GM12878 (cell line): ENCODE measurements around the gene ZFP90. TPM values are rescaled to one million over a fixed set of nuclear protein-coding genes. Genes with fewer than 3 reads are reported as not detected.

Experiments
- CBX5 ChIP-seq: sonication (generic); IDR thresholded peaks from 2 replicates; pipeline ENCODE4 v1.6.1; 2016; ENCODE audit warnings: low read depth, moderate library complexity, mild to moderate bottlenecking, inconsistent platforms
- EGR1 ChIP-seq, 2 experiments: IDR thresholded peaks; 1 replicate in 1 of 2; 2 replicates in 1 of 2; pipeline ENCODE4 v1.6.1; 2011 to 2012; ENCODE audit warnings: low read depth in 2 of 2, low read length in 2 of 2, borderline replicate concordance in 1 of 2, mild to moderate bottlenecking in 1 of 2, moderate library complexity in 1 of 2
- EZH2 ChIP-seq: IDR thresholded peaks from 2 replicates; pipeline ENCODE4 v1.6.1; 2012; ENCODE audit warnings: low read depth, mild to moderate bottlenecking, control low read depth, inconsistent platforms, low read length, borderline replicate concordance; ENCODE audit not compliant: control insufficient read depth
- FOXM1 ChIP-seq: IDR thresholded peaks from 2 replicates; pipeline ENCODE4 v1.6.1; 2012; ENCODE audit warnings: low read depth, mild to moderate bottlenecking, inconsistent platforms, low read length, moderate library complexity
- KAT2A ChIP-seq: conservative IDR thresholded peaks from 2 replicates; pipeline ENCODE4 v1.6.1; 2011; ENCODE audit warnings: low read depth, low read length; ENCODE audit not compliant: control insufficient read depth
- MXI1 ChIP-seq: fragments of 150-350 bp; IDR thresholded peaks from 2 replicates; pipeline ENCODE4 v1.6.1; 2011; ENCODE audit warnings: low read depth, mild to moderate bottlenecking, inconsistent platforms, low read length, improper control_type of control experiment
- MYB ChIP-seq: fragments of 150-350 bp; IDR thresholded peaks from 2 replicates; pipeline ENCODE4 v1.6.1; 2014; ENCODE audit warnings: mild to moderate bottlenecking, low read depth, low read length, borderline replicate concordance
- NBN ChIP-seq: fragments of 450-650 bp; IDR thresholded peaks from 2 replicates; pipeline ENCODE4 v1.6.1; 2016
- POLR2A ChIP-seq: IDR thresholded peaks from 2 replicates; pipeline ENCODE4 v1.6.1; 2011; ENCODE audit warnings: low read depth, mild to moderate bottlenecking, low read length
- SP1 ChIP-seq: IDR thresholded peaks from one replicate; pipeline ENCODE4 v1.6.1; 2011; ENCODE audit warnings: low read depth, low read length
- SPI1 ChIP-seq: IDR thresholded peaks from 2 replicates; pipeline ENCODE4 v1.6.1; 2011; ENCODE audit warnings: low read depth, mild to moderate bottlenecking, low read length, moderate library complexity, borderline replicate concordance; ENCODE audit not compliant: insufficient read depth
- TARDBP ChIP-seq: IDR thresholded peaks from 2 replicates; pipeline ENCODE4 v1.6.1; 2016; ENCODE audit warnings: borderline replicate concordance
- YY1 ChIP-seq: IDR thresholded peaks from 2 replicates; pipeline ENCODE4 v1.6.1; 2011; ENCODE audit warnings: low read depth, mild to moderate bottlenecking, low read length
- ZNF274 ChIP-seq: IDR thresholded peaks from one replicate; pipeline ENCODE4 v1.8.0; 2011; ENCODE audit not compliant: insufficient read length, insufficient read depth
- polyA plus RNA-seq, 11 experiments: library from polyadenylated mRNA; depleted of rRNA in 4 of 11; unstranded in 6 of 11; stranded (reverse) in 5 of 11; fragments of >200 nt; fragmentation: Nextera tagmentation in 4 of 11; fragmentation: Illumina TruSeq in 1 of 11; extraction: Ambion mirVana in 4 of 11; extraction: Trizol in 1 of 11; gene quantifications; 1 replicate in 1 of 11; 2 replicates in 10 of 11; pipeline versions ENCODE4 v1.2.1 to v1.2.3, GENCODE V29; 2011 to 2016; ENCODE audit warnings: inconsistent platforms in 2 of 11, missing spikeins in 2 of 11, low read depth in 1 of 11
- total RNA-seq, 4 experiments: library from RNA; depleted of rRNA in 3 of 4; stranded (reverse); fragments of >200 nt in 3 of 4; fragmentation: Illumina TruSeq in 1 of 4; extraction: Trizol in 1 of 4; gene quantifications; 2 replicates each; pipeline versions ENCODE4 v1.2.1 to v1.2.3, GENCODE V29; 2013 to 2021
- TF ChIP-seq, protein P1 (sequence below): fragments of 450-650 bp; conservative IDR thresholded peaks from 2 replicates; pipeline ENCODE4 v1.6.1; 2017; ENCODE audit warnings: mild to moderate bottlenecking, moderate library complexity
- TF ChIP-seq, protein P2 (sequence below): IDR thresholded peaks from 2 replicates; pipeline ENCODE4 v1.6.1; 2011; ENCODE audit warnings: low read depth, low read length, improper control_type of control experiment, borderline replicate concordance
- TF ChIP-seq, protein P3 (sequence below): fragments of 450-650 bp; IDR thresholded peaks from 2 replicates; pipeline ENCODE4 v1.6.1; 2016; ENCODE audit warnings: mild to moderate bottlenecking
- TF ChIP-seq, protein P4 (sequence below): fragments of 450-650 bp; IDR thresholded peaks from 2 replicates; pipeline ENCODE4 v1.6.1; 2016; ENCODE audit warnings: mild to moderate bottlenecking, moderate library complexity, borderline replicate concordance
- TF ChIP-seq, protein P5 (sequence below): IDR thresholded peaks from 2 replicates; pipeline ENCODE4 v1.6.1; 2012; ENCODE audit warnings: low read depth, low read length, improper control_type of control experiment
- TF ChIP-seq, protein P6 (sequence below), 3 experiments: IDR thresholded peaks in 2 of 3; conservative IDR thresholded peaks in 1 of 3; 2 replicates each; pipeline ENCODE4 v1.5.1; 2011; ENCODE audit warnings: low read depth in 3 of 3, low read length in 3 of 3, mild to moderate bottlenecking in 3 of 3, control low read depth in 2 of 3, moderate library complexity in 2 of 3, inconsistent platforms in 1 of 3, mixed read lengths in 1 of 3; ENCODE audit not compliant: control insufficient read depth in 2 of 3, insufficient read depth in 1 of 3; ENCODE audit errors: extremely low read depth in 1 of 3

Gene ZFP90
- total and polyA plus RNA-seq, 10 of the 15 experiments (the other 5 are each of a cell fraction or from before 2014, with no cell fraction given) = 3.3 to 20.0 (median 15.4) TPM

DNA sequence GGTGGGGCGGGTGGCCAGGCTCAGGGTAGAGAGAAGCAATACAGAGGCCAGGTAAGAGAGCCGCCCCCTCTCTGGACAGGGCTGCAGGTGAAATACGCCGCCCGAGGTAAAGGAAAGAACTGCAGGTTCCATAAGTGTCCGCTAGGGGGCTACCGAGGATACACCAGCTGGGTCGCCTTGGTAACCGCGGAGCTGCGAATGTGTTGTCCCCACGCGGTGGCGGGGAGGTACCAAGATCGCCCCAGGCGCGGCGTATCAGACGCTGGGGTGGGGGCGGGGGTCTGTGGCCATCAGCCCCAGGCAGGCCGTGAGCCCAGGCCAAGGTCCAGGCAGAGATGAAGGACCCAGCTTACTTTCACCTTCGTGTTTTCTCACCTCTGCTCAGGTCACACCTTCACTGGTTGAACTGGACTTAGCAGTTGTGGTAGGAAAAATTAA lies 18.4 kb upstream of the ZFP90 start (continued):
- TF ChIP-seq, protein P1, sequence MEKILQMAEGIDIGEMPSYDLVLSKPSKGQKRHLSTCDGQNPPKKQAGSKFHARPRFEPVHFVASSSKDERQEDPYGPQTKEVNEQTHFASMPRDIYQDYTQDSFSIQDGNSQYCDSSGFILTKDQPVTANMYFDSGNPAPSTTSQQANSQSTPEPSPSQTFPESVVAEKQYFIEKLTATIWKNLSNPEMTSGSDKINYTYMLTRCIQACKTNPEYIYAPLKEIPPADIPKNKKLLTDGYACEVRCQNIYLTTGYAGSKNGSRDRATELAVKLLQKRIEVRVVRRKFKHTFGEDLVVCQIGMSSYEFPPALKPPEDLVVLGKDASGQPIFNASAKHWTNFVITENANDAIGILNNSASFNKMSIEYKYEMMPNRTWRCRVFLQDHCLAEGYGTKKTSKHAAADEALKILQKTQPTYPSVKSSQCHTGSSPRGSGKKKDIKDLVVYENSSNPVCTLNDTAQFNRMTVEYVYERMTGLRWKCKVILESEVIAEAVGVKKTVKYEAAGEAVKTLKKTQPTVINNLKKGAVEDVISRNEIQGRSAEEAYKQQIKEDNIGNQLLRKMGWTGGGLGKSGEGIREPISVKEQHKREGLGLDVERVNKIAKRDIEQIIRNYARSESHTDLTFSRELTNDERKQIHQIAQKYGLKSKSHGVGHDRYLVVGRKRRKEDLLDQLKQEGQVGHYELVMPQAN = peak; percentile 62
- TF ChIP-seq, protein P2, sequence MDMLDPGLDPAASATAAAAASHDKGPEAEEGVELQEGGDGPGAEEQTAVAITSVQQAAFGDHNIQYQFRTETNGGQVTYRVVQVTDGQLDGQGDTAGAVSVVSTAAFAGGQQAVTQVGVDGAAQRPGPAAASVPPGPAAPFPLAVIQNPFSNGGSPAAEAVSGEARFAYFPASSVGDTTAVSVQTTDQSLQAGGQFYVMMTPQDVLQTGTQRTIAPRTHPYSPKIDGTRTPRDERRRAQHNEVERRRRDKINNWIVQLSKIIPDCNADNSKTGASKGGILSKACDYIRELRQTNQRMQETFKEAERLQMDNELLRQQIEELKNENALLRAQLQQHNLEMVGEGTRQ = no peak
- TF ChIP-seq SP1 (no peak), NBN (no peak), MYB (no peak), EZH2 (no peak), KAT2A (no peak), MXI1 (peak; percentile 91), EGR1 (IDR thresholded peaks at IDR 0.05; ENCODE audit: borderline replicate concordance in 1 of 2, low read depth in 2 of 2, low read length in 2 of 2) (peak in 1 of 2 experiments; percentile 49; a peak in 1 of 3 replicates), SPI1 (no peak), FOXM1 (no peak), YY1 (peak; percentile 79), ZNF274 (no peak), CBX5 (no peak), POLR2A (no peak), TARDBP (no peak)
- TF ChIP-seq, protein P3, sequence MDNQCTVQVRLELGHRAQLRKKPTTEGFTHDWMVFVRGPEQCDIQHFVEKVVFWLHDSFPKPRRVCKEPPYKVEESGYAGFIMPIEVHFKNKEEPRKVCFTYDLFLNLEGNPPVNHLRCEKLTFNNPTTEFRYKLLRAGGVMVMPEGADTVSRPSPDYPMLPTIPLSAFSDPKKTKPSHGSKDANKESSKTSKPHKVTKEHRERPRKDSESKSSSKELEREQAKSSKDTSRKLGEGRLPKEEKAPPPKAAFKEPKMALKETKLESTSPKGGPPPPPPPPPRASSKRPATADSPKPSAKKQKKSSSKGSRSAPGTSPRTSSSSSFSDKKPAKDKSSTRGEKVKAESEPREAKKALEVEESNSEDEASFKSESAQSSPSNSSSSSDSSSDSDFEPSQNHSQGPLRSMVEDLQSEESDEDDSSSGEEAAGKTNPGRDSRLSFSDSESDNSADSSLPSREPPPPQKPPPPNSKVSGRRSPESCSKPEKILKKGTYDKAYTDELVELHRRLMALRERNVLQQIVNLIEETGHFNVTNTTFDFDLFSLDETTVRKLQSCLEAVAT = no peak
- TF ChIP-seq, protein P4, sequence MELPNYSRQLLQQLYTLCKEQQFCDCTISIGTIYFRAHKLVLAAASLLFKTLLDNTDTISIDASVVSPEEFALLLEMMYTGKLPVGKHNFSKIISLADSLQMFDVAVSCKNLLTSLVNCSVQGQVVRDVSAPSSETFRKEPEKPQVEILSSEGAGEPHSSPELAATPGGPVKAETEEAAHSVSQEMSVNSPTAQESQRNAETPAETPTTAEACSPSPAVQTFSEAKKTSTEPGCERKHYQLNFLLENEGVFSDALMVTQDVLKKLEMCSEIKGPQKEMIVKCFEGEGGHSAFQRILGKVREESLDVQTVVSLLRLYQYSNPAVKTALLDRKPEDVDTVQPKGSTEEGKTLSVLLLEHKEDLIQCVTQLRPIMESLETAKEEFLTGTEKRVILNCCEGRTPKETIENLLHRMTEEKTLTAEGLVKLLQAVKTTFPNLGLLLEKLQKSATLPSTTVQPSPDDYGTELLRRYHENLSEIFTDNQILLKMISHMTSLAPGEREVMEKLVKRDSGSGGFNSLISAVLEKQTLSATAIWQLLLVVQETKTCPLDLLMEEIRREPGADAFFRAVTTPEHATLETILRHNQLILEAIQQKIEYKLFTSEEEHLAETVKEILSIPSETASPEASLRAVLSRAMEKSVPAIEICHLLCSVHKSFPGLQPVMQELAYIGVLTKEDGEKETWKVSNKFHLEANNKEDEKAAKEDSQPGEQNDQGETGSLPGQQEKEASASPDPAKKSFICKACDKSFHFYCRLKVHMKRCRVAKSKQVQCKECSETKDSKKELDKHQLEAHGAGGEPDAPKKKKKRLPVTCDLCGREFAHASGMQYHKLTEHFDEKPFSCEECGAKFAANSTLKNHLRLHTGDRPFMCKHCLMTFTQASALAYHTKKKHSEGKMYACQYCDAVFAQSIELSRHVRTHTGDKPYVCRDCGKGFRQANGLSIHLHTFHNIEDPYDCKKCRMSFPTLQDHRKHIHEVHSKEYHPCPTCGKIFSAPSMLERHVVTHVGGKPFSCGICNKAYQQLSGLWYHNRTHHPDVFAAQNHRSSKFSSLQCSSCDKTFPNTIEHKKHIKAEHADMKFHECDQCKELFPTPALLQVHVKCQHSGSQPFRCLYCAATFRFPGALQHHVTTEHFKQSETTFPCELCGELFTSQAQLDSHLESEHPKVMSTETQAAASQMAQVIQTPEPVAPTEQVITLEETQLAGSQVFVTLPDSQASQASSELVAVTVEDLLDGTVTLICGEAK = no peak
- TF ChIP-seq, protein P5, sequence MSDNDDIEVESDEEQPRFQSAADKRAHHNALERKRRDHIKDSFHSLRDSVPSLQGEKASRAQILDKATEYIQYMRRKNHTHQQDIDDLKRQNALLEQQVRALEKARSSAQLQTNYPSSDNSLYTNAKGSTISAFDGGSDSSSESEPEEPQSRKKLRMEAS = 0 out of 2 replicates have a peak, but pooled peaks have one; percentile 36
- TF ChIP-seq, protein P6, sequence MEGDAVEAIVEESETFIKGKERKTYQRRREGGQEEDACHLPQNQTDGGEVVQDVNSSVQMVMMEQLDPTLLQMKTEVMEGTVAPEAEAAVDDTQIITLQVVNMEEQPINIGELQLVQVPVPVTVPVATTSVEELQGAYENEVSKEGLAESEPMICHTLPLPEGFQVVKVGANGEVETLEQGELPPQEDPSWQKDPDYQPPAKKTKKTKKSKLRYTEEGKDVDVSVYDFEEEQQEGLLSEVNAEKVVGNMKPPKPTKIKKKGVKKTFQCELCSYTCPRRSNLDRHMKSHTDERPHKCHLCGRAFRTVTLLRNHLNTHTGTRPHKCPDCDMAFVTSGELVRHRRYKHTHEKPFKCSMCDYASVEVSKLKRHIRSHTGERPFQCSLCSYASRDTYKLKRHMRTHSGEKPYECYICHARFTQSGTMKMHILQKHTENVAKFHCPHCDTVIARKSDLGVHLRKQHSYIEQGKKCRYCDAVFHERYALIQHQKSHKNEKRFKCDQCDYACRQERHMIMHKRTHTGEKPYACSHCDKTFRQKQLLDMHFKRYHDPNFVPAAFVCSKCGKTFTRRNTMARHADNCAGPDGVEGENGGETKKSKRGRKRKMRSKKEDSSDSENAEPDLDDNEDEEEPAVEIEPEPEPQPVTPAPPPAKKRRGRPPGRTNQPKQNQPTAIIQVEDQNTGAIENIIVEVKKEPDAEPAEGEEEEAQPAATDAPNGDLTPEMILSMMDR (IDR thresholded peaks at IDR 0.05 in 2 of 3, conservative IDR thresholded peaks at IDR 0.05 in 1 of 3; ENCODE audit: control insufficient read depth in 2 of 3, extremely low read depth in 1 of 3, insufficient read depth in 1 of 3, low read depth in 3 of 3, low read length in 3 of 3) = peak; percentile 99 to 100 (median 100); a peak in 5 of 6 replicates
